CD4-positive, alpha-beta T cell (primary cell): Measurements from ENCODE around the gene KRTAP2-3. TPM values are rescaled to one million over a fixed set of nuclear protein-coding genes. Genes with fewer than 3 reads are reported as not detected.
A peak's percentile ranks its signal among the peaks of the same experiment; 100 is the strongest.
"Not testable (repeated sequence)": the region's sequence is repeated elsewhere in the genome, so short reads cannot be mapped to it uniquely, and the experiment has no call there.

Source experiments
- ATAC-seq: fragments of 200-7000 bp; cut with Tn5 transposase; one replicate; pipeline ENCODE4 v1.10.0; 2022; ENCODE audit warnings: mild to moderate bottlenecking; ENCODE audit not compliant: poor library complexity
- CTCF ChIA-PET: fragments of 350-600 bp; sonication (Branson Sonifier 250); formaldehyde crosslinking; loops from one replicate; lab custom pipeline; 2021; ENCODE audit warnings: antibody characterized with exemption, inconsistent platforms; lab: Charles Lee
- POLR2A ChIA-PET: fragments of 350-600 bp; sonication (Branson Sonifier 250); formaldehyde crosslinking; loops from one replicate; lab custom pipeline; 2021; ENCODE audit warnings: antibody characterized with exemption, inconsistent platforms; lab: Charles Lee
- DNase-seq, 14 experiments: peaks; one replicate each; pipeline ENCODE4 v3.0.0-alpha.2; 2013 to 2020; ENCODE audit warnings: mixed read lengths in 2 of 14
- H3K27ac ChIP-seq, 2 donors: one replicate each; pipeline versions ENCODE4 v1.5.1 to v1.7.0; 2013; ENCODE audit warnings: low read length in 2 of 2, low read depth in 1 of 2, mild to moderate bottlenecking in 1 of 2
- H3K27me3 ChIP-seq, 2 experiments: 1 replicate in 1 of 2; 2 replicates in 1 of 2; pipeline versions ENCODE4 v1.6.1 to v1.7.0; 2013; ENCODE audit warnings: low read length in 2 of 2, control low read depth in 1 of 2, mild to moderate bottlenecking in 1 of 2, moderate library complexity in 1 of 2; ENCODE audit not compliant: insufficient read depth in 2 of 2, control insufficient read depth in 1 of 2
- H3K36me3 ChIP-seq: one replicate; pipeline ENCODE4 v1.6.1; 2013; ENCODE audit warnings: low read length, control low read depth; ENCODE audit not compliant: insufficient read depth
- H3K4me1 ChIP-seq: one replicate; pipeline ENCODE4 v1.6.1; 2013; ENCODE audit warnings: low read length, control low read depth; ENCODE audit not compliant: insufficient read depth
- H3K4me3 ChIP-seq: one replicate; pipeline ENCODE4 v1.5.1; 2013; ENCODE audit warnings: mild to moderate bottlenecking, low read length, moderate library complexity
- H3K9me3 ChIP-seq, 2 experiments: 1 replicate in 1 of 2; 2 replicates in 1 of 2; pipeline versions ENCODE4 v1.6.1 to v1.7.0; 2013; ENCODE audit warnings: low read length in 2 of 2, mild to moderate bottlenecking in 2 of 2, control low read depth in 1 of 2, moderate library complexity in 1 of 2; ENCODE audit not compliant: control insufficient read depth in 1 of 2, insufficient read depth in 1 of 2
- H3K27ac Mint-ChIP-seq: one replicate; pipeline ENCODE4 v1.8.0; 2020; ENCODE audit warnings: mixed read lengths
- H3K27me3 Mint-ChIP-seq: one replicate; pipeline ENCODE4 v1.8.0; 2021; ENCODE audit warnings: mixed read lengths
- H3K36me3 Mint-ChIP-seq: one replicate; pipeline ENCODE4 v1.8.0; 2021; ENCODE audit warnings: low read depth, mixed read lengths
- H3K4me1 Mint-ChIP-seq: one replicate; pipeline ENCODE4 v1.8.0; 2021; ENCODE audit warnings: low read depth, mixed read lengths
- H3K4me3 Mint-ChIP-seq: one replicate; pipeline ENCODE4 v1.8.0; 2020; ENCODE audit warnings: mild to moderate bottlenecking, mixed read lengths
- H3K9me3 Mint-ChIP-seq: one replicate; pipeline ENCODE4 v1.8.0; 2020; ENCODE audit warnings: mixed read lengths
- intact Hi-C, 2 experiments: fragments of 100-400 bp; cut with DNase I in 1 of 2; cut with micrococcal nuclease in 1 of 2; formaldehyde crosslinking; loops; one replicate each; pipeline versions ENCODE4 v1.15.1 to v1.9.0; 2023 to 2025; cut with DNase I, micrococcal nuclease
- total RNA-seq, 174 experiments: library from RNA in 2 of 174; stranded (reverse) in 2 of 174; gene quantifications; one replicate each; pipeline ENCODE4 v1.2.3 and lab custom pipeline; 2021 to 2026
- TF ChIP-seq, protein P1 (sequence below): fragments of 200-600 bp; IDR thresholded peaks from one replicate; pipeline ENCODE4 v1.8.0; 2022; ENCODE audit warnings: antibody characterized with exemption, mild to moderate bottlenecking

KRTAP2-3 gene
- total RNA-seq, 2 experiments from 2014 or later: not detected

- Mint-ChIP-seq H3K4me3 (no peak overlapping the region), H3K4me1 (peaks cover 22% of the 10 kb centered on the region), H3K27ac (no peak overlapping the region), H3K9me3 (no peaks in the 10 kb centered on the region), H3K36me3 (no peaks in the 10 kb centered on the region), H3K27me3 (peaks cover 14% of the 10 kb centered on the region)
- DNase-seq (no peak), ATAC-seq (no peak)
- Histone ChIP-seq H3K36me3 (no peaks in the 10 kb centered on the region), H3K9me3 (no peaks in the 10 kb centered on the region), H3K4me3 (no peak overlapping the region), H3K27ac (no peak overlapping the region), H3K27me3 (no peaks in the 10 kb centered on the region), H3K4me1 (peaks cover 3% of the 10 kb centered on the region)
- CTCF ChIA-PET: no interaction called here
- POLR2A ChIA-PET: no interaction called here
- TF ChIP-seq, protein P1, sequence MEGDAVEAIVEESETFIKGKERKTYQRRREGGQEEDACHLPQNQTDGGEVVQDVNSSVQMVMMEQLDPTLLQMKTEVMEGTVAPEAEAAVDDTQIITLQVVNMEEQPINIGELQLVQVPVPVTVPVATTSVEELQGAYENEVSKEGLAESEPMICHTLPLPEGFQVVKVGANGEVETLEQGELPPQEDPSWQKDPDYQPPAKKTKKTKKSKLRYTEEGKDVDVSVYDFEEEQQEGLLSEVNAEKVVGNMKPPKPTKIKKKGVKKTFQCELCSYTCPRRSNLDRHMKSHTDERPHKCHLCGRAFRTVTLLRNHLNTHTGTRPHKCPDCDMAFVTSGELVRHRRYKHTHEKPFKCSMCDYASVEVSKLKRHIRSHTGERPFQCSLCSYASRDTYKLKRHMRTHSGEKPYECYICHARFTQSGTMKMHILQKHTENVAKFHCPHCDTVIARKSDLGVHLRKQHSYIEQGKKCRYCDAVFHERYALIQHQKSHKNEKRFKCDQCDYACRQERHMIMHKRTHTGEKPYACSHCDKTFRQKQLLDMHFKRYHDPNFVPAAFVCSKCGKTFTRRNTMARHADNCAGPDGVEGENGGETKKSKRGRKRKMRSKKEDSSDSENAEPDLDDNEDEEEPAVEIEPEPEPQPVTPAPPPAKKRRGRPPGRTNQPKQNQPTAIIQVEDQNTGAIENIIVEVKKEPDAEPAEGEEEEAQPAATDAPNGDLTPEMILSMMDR: no peak
- intact Hi-C loops: loop anchor here in 1 of 2 experiments (5.0 kb wide), 1 partner anchor 218 kb away; no protein-coding TSS in a partner anchor
Observed at GRCh38 chr17:41103896-41104295, 44.0 kb upstream of the KRTAP2-3 start.

- no peak within 1 kb of the TSS for H3K4me3 Mint-ChIP-seq
- Histone ChIP-seq H3K27me3 (peaks cover 0 to 2% of the 10 kb centered on the region in 2 experiments), H3K4me1 (peaks cover 3% of the 10 kb centered on the region), H3K4me3 (no peak within 1 kb of the TSS), H3K36me3 (no peaks in the 10 kb centered on the region), H3K9me3 (no peaks in the 10 kb centered on the region), H3K27ac (no peak within 1 kb of the TSS)
- no peaks in the 10 kb centered on the region for H3K9me3 Mint-ChIP-seq
- no peak within 1 kb of the TSS for H3K27ac Mint-ChIP-seq
- DNase-seq (no peak), ATAC-seq (no peak)
- ChIA-PET CTCF (no interaction called here), POLR2A (no interaction called here)
- TF ChIP-seq, protein P1: no peak
- intact Hi-C loops: loop anchor here in 1 of 2 experiments (5.0 kb wide), 1 partner anchor 221 kb away; no protein-coding TSS in a partner anchor
- no peaks in the 10 kb centered on the region for H3K36me3 Mint-ChIP-seq
- H3K4me1 Mint-ChIP-seq: peaks cover 17% of the 10 kb centered on the region
- H3K27me3 Mint-ChIP-seq: peaks cover 11% of the 10 kb centered on the region
Observed at GRCh38 chr17:41101586-41102259, 41.8 kb upstream of the KRTAP2-3 start, which contains the start of gene KRTAP4-16. Gene KRTAP4-16, minus strand, starts transcription at chr17:41102209. Its CDS starts 0 bp downstream, at chr17:41102209.

GRCh38 chr17:41099682-41100480 is 40.0 kb upstream of the KRTAP2-3 start:
- H3K9me3 Mint-ChIP-seq, DNase-seq, H3K27me3 ChIP-seq, H3K36me3 Mint-ChIP-seq, H3K27me3 Mint-ChIP-seq, CTCF ChIA-PET, POLR2A ChIA-PET, H3K4me1 ChIP-seq, H3K27ac Mint-ChIP-seq, H3K36me3 ChIP-seq, H3K4me3 ChIP-seq, H3K9me3 ChIP-seq, H3K4me3 Mint-ChIP-seq, H3K27ac ChIP-seq: not testable (repeated sequence)
- H3K4me1 Mint-ChIP-seq: peaks cover 17% of the 10 kb centered on the region
- intact Hi-C loops: loop anchor here in 1 of 2 experiments (5.0 kb wide), 2 partner anchors 37 to 222 kb away; no protein-coding TSS in a partner anchor
- TF ChIP-seq, protein P1: peak; percentile 19
- ATAC-seq: peak; percentile 64
